Stimulated activated naive B cell treated with anti-CD40 and anti-IgM and Interleukin-4, amounts not matched to agents 10 μg/mL and 1 μg/mL and 100 μg/mL, for 72 hours (primary cell): ENCODE measurements around the gene LIFR.

Experiments
- ATAC-seq, 2 donors: fragments of 150-1000 bp; cut with Tn5 transposase; replicated peaks; 2 replicates each; pipeline ENCODE4 v1.10.0; 2021; ENCODE audit warnings: moderate library complexity in 1 of 2
- DNase-seq: peaks from one replicate; pipeline ENCODE4 v3.0.0; 2021
- H3K27ac Mint-ChIP-seq: one replicate; pipeline ENCODE4 v1.8.0; 2022; ENCODE audit warnings: mild to moderate bottlenecking, mixed read lengths
- H3K27me3 Mint-ChIP-seq, 2 donors: one replicate each; pipeline ENCODE4 v1.8.0; 2022; ENCODE audit warnings: mixed read lengths in 2 of 2
- H3K36me3 Mint-ChIP-seq, 2 donors: one replicate each; pipeline ENCODE4 v1.8.0; 2022; ENCODE audit warnings: mixed read lengths in 2 of 2, mild to moderate bottlenecking in 1 of 2
- H3K4me1 Mint-ChIP-seq, 2 donors: one replicate each; pipeline ENCODE4 v1.8.0; 2022; ENCODE audit warnings: mixed read lengths in 2 of 2, mild to moderate bottlenecking in 1 of 2
- H3K4me3 Mint-ChIP-seq, 2 donors: one replicate each; pipeline ENCODE4 v1.8.0; 2022; ENCODE audit warnings: mild to moderate bottlenecking in 2 of 2, mixed read lengths in 2 of 2, moderate library complexity in 1 of 2
- H3K9me3 Mint-ChIP-seq, 2 donors: one replicate each; pipeline ENCODE4 v1.8.0; 2022; ENCODE audit warnings: mixed read lengths in 2 of 2, mild to moderate bottlenecking in 1 of 2

LIFR gene

GRCh38 chr5:38548064-38548759, 8.2 kb downstream of the LIFR start:
- no peaks in the 10 kb centered on the region for H3K9me3 Mint-ChIP-seq
- H3K27ac Mint-ChIP-seq: no peak overlapping the region
- peaks cover 31 to 33% of the 10 kb centered on the region in 2 donors for H3K27me3 Mint-ChIP-seq
- H3K36me3 Mint-ChIP-seq: no peaks in the 10 kb centered on the region
- ATAC-seq (no peak), DNase-seq (no peak)
- H3K4me3 Mint-ChIP-seq: no peak overlapping the region
- H3K4me1 Mint-ChIP-seq: no peaks in the 10 kb centered on the region

- DNase-seq (no peak), ATAC-seq (no peak)
- H3K9me3 Mint-ChIP-seq: no peaks in the 10 kb centered on the region
- no peak overlapping the region for H3K27ac Mint-ChIP-seq
- H3K36me3 Mint-ChIP-seq: no peaks in the 10 kb centered on the region
- no peaks in the 10 kb centered on the region for H3K4me1 Mint-ChIP-seq
- H3K4me3 Mint-ChIP-seq: no peak overlapping the region
- H3K27me3 Mint-ChIP-seq: peaks cover 23 to 28% of the 10 kb centered on the region in 2 donors
Measured at GRCh38 chr5:38547257-38547656, 9.2 kb downstream of the LIFR start.

GRCh38 chr5:38546691-38547146, 9.7 kb downstream of the LIFR start:
- Mint-ChIP-seq H3K36me3 (no peaks in the 10 kb centered on the region), H3K27ac (no peak overlapping the region), H3K9me3 (no peaks in the 10 kb centered on the region), H3K4me3 (no peak overlapping the region), H3K4me1 (no peaks in the 10 kb centered on the region), H3K27me3 (peaks cover 21 to 23% of the 10 kb centered on the region in 2 donors)
- ATAC-seq: no peak
- no peak for DNase-seq

GRCh38 chr5:38543886-38544285, 12.6 kb downstream of the LIFR start:
- Mint-ChIP-seq H3K4me3 (no peak overlapping the region), H3K4me1 (no peaks in the 10 kb centered on the region), H3K9me3 (no peaks in the 10 kb centered on the region), H3K36me3 (no peaks in the 10 kb centered on the region), H3K27ac (no peak overlapping the region), H3K27me3 (peaks cover 13 to 21% of the 10 kb centered on the region in 2 donors)
- ATAC-seq (no peak), DNase-seq (no peak)

GRCh38 chr5:38543074-38543473, 13.4 kb downstream of the LIFR start:
- H3K4me3 Mint-ChIP-seq: no peak overlapping the region

GRCh38 chr5:38541174-38541725, 15.2 kb downstream of the LIFR start:
- Mint-ChIP-seq H3K27me3 (peaks cover 27 to 40% of the 10 kb centered on the region in 2 donors), H3K9me3 (peaks cover 0 to 4% of the 10 kb centered on the region in 2 donors), H3K36me3 (no peaks in the 10 kb centered on the region), H3K27ac (no peak overlapping the region), H3K4me3 (no peak overlapping the region), H3K4me1 (no peaks in the 10 kb centered on the region)
- ATAC-seq (no peak), DNase-seq (no peak)

More at GRCh38 chr5:38543074-38543473, 13.4 kb downstream of the LIFR start:
- Mint-ChIP-seq H3K27me3 (peaks cover 20 to 29% of the 10 kb centered on the region in 2 donors), H3K27ac (no peak overlapping the region), H3K4me1 (no peaks in the 10 kb centered on the region), H3K36me3 (no peaks in the 10 kb centered on the region), H3K9me3 (peaks cover 0 to 4% of the 10 kb centered on the region in 2 donors)
- no peak for ATAC-seq
- DNase-seq: no peak

GRCh38 chr5:38540314-38540713, 16.1 kb downstream of the LIFR start:
- ATAC-seq (no peak), DNase-seq (no peak)
- Mint-ChIP-seq H3K9me3 (peaks cover 0 to 4% of the 10 kb centered on the region in 2 donors), H3K36me3 (no peaks in the 10 kb centered on the region), H3K27ac (no peak overlapping the region), H3K27me3 (peaks cover 27 to 44% of the 10 kb centered on the region in 2 donors), H3K4me3 (no peak overlapping the region), H3K4me1 (no peaks in the 10 kb centered on the region)

- Mint-ChIP-seq H3K27ac (no peak overlapping the region), H3K27me3 (peaks cover 21 to 48% of the 10 kb centered on the region in 2 donors), H3K4me3 (no peak overlapping the region), H3K4me1 (no peaks in the 10 kb centered on the region), H3K9me3 (peaks cover 0 to 4% of the 10 kb centered on the region in 2 donors), H3K36me3 (no peaks in the 10 kb centered on the region)
- ATAC-seq (no peak), DNase-seq (no peak)
Measured at GRCh38 chr5:38538161-38538560, 18.3 kb downstream of the LIFR start.

- H3K9me3 Mint-ChIP-seq: peaks cover 0 to 4% of the 10 kb centered on the region in 2 donors
Measured at GRCh38 chr5:38537505-38537904, 18.9 kb downstream of the LIFR start.

GRCh38 chr5:38536968-38537367, 19.5 kb downstream of the LIFR start:
- Mint-ChIP-seq H3K27ac (no peak overlapping the region), H3K4me3 (no peak overlapping the region), H3K4me1 (no peaks in the 10 kb centered on the region), H3K36me3 (no peaks in the 10 kb centered on the region), H3K9me3 (peaks cover 0 to 4% of the 10 kb centered on the region in 2 donors), H3K27me3 (peaks cover 26 to 49% of the 10 kb centered on the region in 2 donors)
- ATAC-seq (no peak), DNase-seq (no peak)

More at GRCh38 chr5:38537505-38537904, 18.9 kb downstream of the LIFR start:
- Mint-ChIP-seq H3K27ac (no peak overlapping the region), H3K4me1 (no peaks in the 10 kb centered on the region), H3K27me3 (peaks cover 21 to 46% of the 10 kb centered on the region in 2 donors), H3K36me3 (no peaks in the 10 kb centered on the region), H3K4me3 (no peak overlapping the region)
- DNase-seq (no peak), ATAC-seq (no peak)

- no peaks in the 10 kb centered on the region for H3K4me1 Mint-ChIP-seq
- H3K27ac Mint-ChIP-seq: no peak overlapping the region
- no peak overlapping the region for H3K4me3 Mint-ChIP-seq
- no peaks in the 10 kb centered on the region for H3K36me3 Mint-ChIP-seq
- ATAC-seq: no peak
- H3K27me3 Mint-ChIP-seq: peaks cover 31 to 55% of the 10 kb centered on the region in 2 donors
- peaks cover 3 to 4% of the 10 kb centered on the region in 2 donors for H3K9me3 Mint-ChIP-seq
- no peak for DNase-seq
Measured at GRCh38 chr5:38535845-38536244, 20.6 kb downstream of the LIFR start.

GRCh38 chr5:38535248-38535750, 21.1 kb downstream of the LIFR start:
- Mint-ChIP-seq H3K27me3 (peaks cover 31 to 55% of the 10 kb centered on the region in 2 donors), H3K4me3 (no peak overlapping the region), H3K27ac (no peak overlapping the region), H3K36me3 (no peaks in the 10 kb centered on the region), H3K4me1 (no peaks in the 10 kb centered on the region), H3K9me3 (peaks cover 3 to 4% of the 10 kb centered on the region in 2 donors)
- DNase-seq (no peak), ATAC-seq (no peak)

GRCh38 chr5:38534156-38534453, 22.3 kb downstream of the LIFR start:
- H3K27ac Mint-ChIP-seq: no peak overlapping the region
- no peak for ATAC-seq

GRCh38 chr5:38533286-38534155, 22.9 kb downstream of the LIFR start:
- ATAC-seq: no peak

More at GRCh38 chr5:38534156-38534453, 22.3 kb downstream of the LIFR start:
- no peak overlapping the region for H3K4me3 Mint-ChIP-seq
- no peaks in the 10 kb centered on the region for H3K4me1 Mint-ChIP-seq
- H3K36me3 Mint-ChIP-seq: no peaks in the 10 kb centered on the region
- H3K27me3 Mint-ChIP-seq: peaks cover 32 to 58% of the 10 kb centered on the region in 2 donors
- no peak for DNase-seq
- peaks cover 3 to 5% of the 10 kb centered on the region in 2 donors for H3K9me3 Mint-ChIP-seq

More at GRCh38 chr5:38533286-38534155, 22.9 kb downstream of the LIFR start:
- Mint-ChIP-seq H3K36me3 (no peaks in the 10 kb centered on the region), H3K27me3 (peaks cover 29 to 52% of the 10 kb centered on the region in 2 donors), H3K4me1 (no peaks in the 10 kb centered on the region), H3K27ac (no peak overlapping the region), H3K9me3 (peaks cover 3% of the 10 kb centered on the region in 2 donors), H3K4me3 (no peak overlapping the region)
- DNase-seq: no peak
